ENCODE data around the gene KIF6.
"Not testable (repeated sequence)": the region's sequence is repeated elsewhere in the genome, so short reads cannot be mapped to it uniquely, and the experiment has no call there.

The KIF6 gene

GRCh38 chr6:39752835-39753724, 27.9 kb upstream of the KIF6 start:
- DNase-seq (ENCODE audit: low read depth) = no peak

GRCh38 chr6:39746795-39747194, 21.6 kb upstream of the KIF6 start:
- no peak for DNase-seq (ENCODE audit: low read depth)
- H3K4me3 ChIP-seq (ENCODE audit: low read length) = no peak overlapping the region
- TF ChIP-seq CTCF (conservative IDR thresholded peaks at IDR 0.05; ENCODE audit: low read length) = no peak

More at GRCh38 chr6:39752835-39753724, 27.9 kb upstream of the KIF6 start:
- no peak overlapping the region for H3K4me3 ChIP-seq (ENCODE audit: low read length)
- no peak for TF ChIP-seq CTCF (conservative IDR thresholded peaks at IDR 0.05; ENCODE audit: low read length)

- no peak overlapping the region for H3K4me3 ChIP-seq (ENCODE audit: low read length)
- TF ChIP-seq CTCF (conservative IDR thresholded peaks at IDR 0.05; ENCODE audit: low read length) = no peak
- DNase-seq (ENCODE audit: low read depth) = no peak
These were observed 8.5 kb upstream of the KIF6 start for GRCh38 chr6:39733704-39734103.

GRCh38 chr6:39731565-39731964, 6.4 kb upstream of the KIF6 start:
- no peak overlapping the region for H3K4me3 ChIP-seq (ENCODE audit: low read length)
- no peak; the same call in 1 of the 2 replicates for TF ChIP-seq CTCF (conservative IDR thresholded peaks at IDR 0.05; ENCODE audit: low read length)
- DNase-seq (ENCODE audit: low read depth) = no peak

- TF ChIP-seq CTCF (conservative IDR thresholded peaks at IDR 0.05; ENCODE audit: low read length) = no peak
- H3K4me3 ChIP-seq (ENCODE audit: low read length) = no peak overlapping the region
- no peak for DNase-seq (ENCODE audit: low read depth)
These were observed 4.7 kb upstream of the KIF6 start for GRCh38 chr6:39729945-39730344.

GRCh38 chr6:39725632-39725997, 407 bp upstream of the KIF6 start:
- H3K4me3 ChIP-seq (ENCODE audit: low read length) = peak overlapping the region; percentile 79
- no peak for TF ChIP-seq CTCF (conservative IDR thresholded peaks at IDR 0.05; ENCODE audit: low read length)
- no peak for DNase-seq (ENCODE audit: low read depth)

- not testable (repeated sequence) for DNase-seq (ENCODE audit: low read depth); H3K4me3 ChIP-seq (ENCODE audit: low read length)
These were observed 1.9 kb downstream of the KIF6 start for GRCh38 chr6:39723350-39723749.

Measured in AG10803 (cell line).